Fibroblast of pulmonary artery (primary cell): ENCODE data around the gene GRIN2C.
"Not testable (repeated sequence)": the region's sequence is repeated elsewhere in the genome, so short reads cannot be mapped to it uniquely, and the experiment has no call there.

Experiments used
- DNase-seq: peaks from one replicate; pipeline ENCODE4 v3.0.0-alpha.2; 2010; ENCODE audit warnings: low read depth
- H3K4me3 ChIP-seq: replicated peaks from 2 replicates; pipeline ENCODE4 v1.5.1; 2011; ENCODE audit warnings: low read depth, mild to moderate bottlenecking, control low read depth, low read length, moderate library complexity
- TF ChIP-seq, protein P1 (sequence below): IDR thresholded peaks from 2 replicates; pipeline ENCODE4 v1.5.1; 2011; ENCODE audit warnings: mild to moderate bottlenecking, control low read depth, low read length, inconsistent platforms; ENCODE audit errors: missing control alignments

GRIN2C gene

GRCh38 chr17:74859459-74860228 is at the start of gene GRIN2C:
TSS of gene GRIN2C (minus strand) at chr17:74859885. CDS start at chr17:74855092, 4,793 bp downstream.
- H3K4me3 ChIP-seq: no peak within 1 kb of the TSS
- TF ChIP-seq, protein P1, sequence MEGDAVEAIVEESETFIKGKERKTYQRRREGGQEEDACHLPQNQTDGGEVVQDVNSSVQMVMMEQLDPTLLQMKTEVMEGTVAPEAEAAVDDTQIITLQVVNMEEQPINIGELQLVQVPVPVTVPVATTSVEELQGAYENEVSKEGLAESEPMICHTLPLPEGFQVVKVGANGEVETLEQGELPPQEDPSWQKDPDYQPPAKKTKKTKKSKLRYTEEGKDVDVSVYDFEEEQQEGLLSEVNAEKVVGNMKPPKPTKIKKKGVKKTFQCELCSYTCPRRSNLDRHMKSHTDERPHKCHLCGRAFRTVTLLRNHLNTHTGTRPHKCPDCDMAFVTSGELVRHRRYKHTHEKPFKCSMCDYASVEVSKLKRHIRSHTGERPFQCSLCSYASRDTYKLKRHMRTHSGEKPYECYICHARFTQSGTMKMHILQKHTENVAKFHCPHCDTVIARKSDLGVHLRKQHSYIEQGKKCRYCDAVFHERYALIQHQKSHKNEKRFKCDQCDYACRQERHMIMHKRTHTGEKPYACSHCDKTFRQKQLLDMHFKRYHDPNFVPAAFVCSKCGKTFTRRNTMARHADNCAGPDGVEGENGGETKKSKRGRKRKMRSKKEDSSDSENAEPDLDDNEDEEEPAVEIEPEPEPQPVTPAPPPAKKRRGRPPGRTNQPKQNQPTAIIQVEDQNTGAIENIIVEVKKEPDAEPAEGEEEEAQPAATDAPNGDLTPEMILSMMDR: no peak
- DNase-seq: no peak

DNA sequence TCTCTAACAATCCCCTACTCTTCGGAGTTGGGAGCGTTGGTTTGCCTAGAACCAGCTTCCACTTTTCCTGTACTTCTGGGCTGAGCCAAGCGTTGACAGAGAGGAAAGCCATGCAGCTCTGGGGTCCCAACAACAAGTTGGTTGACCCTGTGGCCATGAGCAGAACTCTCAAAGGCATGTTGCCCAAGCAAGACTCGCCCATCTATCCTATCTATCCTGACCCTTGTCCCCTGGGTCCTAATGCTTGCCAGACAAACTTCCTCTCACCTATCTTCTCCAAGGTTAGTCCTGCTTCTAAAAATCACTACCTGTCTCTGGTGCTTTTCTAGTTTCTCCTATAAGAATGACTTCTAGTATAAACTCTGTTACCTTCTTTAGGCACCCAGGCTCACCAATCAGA is 49.4 kb upstream of the GRIN2C start:
- not testable (repeated sequence) for DNase-seq, H3K4me3 ChIP-seq

DNA sequence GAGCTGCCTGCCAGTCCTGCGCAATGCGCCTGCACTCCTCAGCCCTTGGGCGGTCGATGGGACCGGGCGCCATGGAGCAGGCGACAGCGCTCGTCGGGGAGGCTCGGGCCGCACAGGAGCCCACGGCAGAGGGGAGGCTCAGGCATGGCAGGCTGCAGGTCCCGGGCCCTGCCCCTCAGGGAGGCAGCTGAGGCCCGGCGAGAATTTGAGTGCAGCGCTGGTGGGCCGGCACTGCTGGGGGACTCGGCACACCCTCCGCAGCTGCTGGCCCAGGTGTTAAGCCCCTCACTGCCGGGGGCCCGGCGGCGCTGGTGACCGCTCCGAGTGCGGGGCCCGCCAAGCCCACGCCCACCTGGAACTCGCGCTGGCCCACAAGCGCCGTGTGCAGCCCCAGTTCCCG is 47.3 kb upstream of the GRIN2C start:
- DNase-seq: no peak
- H3K4me3 ChIP-seq: no peak overlapping the region
- TF ChIP-seq, protein P1: no peak

DNA sequence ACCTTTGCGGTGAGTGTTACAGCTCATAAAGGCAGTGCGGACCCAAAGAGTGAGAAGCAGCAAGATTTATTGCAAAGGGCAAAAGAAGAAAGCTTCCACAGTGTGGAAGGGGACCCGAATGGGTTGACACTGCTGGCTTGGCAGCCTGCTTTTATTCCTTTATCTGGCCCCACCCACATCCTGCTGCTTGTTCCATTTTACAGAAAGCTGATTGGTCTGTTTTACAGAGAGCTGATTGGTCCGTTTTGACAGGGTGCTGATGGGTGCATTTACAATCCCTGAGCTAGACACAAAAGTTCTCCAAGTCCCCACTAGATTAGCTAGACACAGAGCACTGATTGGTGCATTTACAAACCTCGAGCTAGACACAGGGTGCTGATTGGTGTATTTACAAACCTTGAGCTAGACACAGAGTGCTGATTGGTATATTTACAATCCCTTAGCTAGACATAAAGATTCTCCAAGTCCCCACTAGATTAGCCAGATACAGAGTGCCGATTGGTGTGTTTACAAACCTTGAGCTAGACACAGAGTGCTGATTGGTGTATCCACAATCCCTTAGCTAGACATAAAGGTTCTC is 46.6 kb upstream of the GRIN2C start:
- not testable (repeated sequence) for H3K4me3 ChIP-seq, DNase-seq

- TF ChIP-seq, protein P1: no peak
- no peak overlapping the region for H3K4me3 ChIP-seq
- DNase-seq: no peak
Measured at GRCh38 chr17:74904687-74905409, 45.2 kb upstream of the GRIN2C start.

DNA sequence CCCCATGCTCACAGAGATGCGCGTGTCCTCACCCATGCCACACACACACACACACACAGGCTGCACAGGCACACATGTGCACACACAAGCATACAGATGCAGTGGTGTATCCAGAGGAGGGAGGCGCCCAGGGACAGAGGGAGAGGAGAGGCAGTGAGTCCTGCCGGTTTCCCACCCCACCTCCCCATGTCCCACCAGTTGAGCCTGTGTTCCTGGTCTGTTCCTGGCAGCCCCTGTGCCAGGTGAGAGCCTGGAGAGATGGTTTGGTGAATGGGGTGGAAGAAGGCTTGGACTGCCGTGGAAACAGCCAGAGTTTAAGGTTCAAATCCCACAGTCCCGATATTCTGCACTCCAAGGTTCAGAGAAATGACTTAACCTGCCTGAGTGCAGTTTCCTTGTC is 44.0 kb upstream of the GRIN2C start:
- H3K4me3 ChIP-seq: no peak overlapping the region
- no peak for DNase-seq
- TF ChIP-seq, protein P1: no peak

- no peak overlapping the region for H3K4me3 ChIP-seq
- TF ChIP-seq, protein P1: no peak
- DNase-seq: no peak
Measured at GRCh38 chr17:74903034-74903433, 43.3 kb upstream of the GRIN2C start.
